GM21528 (cell line): ENCODE measurements around the gene ST6GALNAC3.
"Not testable (repeated sequence)": the region's sequence is repeated elsewhere in the genome, so short reads cannot be mapped to it uniquely, and the experiment has no call there.

Experiments
- ATAC-seq: cut with Tn5 transposase; IDR thresholded peaks from one replicate; pipeline ENCODE4 v1.9.1; 2021; ENCODE audit warnings: mild to moderate bottlenecking, moderate library complexity; ENCODE audit not compliant: unreplicated experiment, low FRiP score

ST6GALNAC3 gene

DNA sequence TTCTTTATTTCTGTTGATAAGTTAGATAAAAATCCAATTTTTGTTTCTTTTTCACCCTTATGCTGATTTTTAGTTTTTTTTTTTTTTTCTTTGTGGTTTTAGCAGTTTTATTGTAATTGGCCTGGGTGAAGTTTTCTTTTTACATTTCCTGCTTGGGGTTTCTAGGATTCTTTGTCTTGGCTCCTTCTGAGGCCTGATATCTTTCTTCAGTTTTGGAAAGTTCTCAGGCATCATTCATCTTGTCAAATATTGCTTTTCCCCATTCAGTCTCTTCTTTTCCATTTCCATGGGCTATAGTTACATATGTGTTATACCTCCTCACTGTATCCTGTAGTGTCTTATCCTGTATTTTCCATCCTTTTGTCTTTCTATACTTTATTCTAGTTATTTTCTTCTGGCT is 28.5 kb downstream of the ST6GALNAC3 start:
- no peak for ATAC-seq

DNA sequence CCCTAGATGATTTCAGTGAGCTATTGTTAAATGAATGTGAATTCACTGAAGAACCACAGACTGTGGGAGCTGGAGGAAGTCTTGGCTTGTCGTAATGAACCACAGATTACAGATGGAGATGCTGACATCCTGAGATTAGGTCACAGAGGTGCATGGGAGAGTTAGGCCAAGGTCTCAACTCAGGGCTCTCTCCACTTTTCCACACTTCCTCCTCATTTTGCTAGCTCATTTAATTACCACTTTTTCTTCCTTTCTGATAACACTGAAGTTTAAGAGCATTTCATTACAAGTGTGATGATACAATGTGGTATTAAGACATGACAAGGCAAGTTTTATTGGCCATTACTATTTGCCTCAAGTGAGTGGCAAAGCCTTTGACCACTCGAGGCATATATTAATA is 30.8 kb downstream of the ST6GALNAC3 start:
- no peak for ATAC-seq

DNA sequence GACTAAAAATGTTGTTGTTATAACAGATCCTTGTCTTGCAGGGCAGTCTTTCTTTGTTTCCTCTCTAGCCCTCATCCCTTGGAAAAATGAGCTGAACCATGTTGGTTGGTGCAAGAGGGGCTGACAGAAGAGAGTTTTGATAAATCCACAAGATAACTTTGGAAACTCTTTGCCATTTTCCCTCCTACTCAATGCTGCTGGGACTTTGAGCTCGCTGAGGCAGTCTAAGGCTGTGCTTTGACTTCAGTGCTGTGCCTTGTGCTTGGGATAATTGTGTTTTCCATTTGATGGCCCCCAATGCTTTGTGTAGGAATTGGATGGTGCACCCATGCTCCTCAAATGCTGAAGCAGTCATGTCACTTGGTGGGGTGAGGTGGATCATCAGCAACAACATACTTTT is 31.7 kb downstream of the ST6GALNAC3 start:
- ATAC-seq = no peak

DNA sequence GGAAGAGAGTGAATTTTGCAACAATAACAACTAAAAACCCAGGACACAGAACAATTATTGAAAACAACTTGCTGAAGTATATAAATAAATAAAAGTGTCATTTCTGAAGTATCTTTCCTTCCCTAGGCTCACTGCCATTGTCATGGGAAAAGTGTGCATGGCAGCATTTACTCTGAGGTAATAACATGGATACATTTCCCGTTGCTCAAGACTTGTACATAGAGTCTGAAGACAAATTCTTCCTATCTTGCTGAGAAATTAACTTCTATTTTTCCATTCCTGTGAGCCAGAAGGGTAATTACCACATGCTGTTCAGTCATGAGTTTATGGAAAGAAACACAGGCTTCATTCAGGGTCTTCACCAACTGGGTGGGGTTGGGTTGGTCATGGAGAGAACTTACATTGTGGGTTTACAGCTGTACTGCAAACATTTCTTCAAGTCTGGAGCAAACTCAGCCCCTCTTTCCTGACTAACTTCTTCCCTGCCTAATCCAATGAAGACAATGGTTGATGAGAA is 32.2 kb downstream of the ST6GALNAC3 start:
- ATAC-seq = no peak

DNA sequence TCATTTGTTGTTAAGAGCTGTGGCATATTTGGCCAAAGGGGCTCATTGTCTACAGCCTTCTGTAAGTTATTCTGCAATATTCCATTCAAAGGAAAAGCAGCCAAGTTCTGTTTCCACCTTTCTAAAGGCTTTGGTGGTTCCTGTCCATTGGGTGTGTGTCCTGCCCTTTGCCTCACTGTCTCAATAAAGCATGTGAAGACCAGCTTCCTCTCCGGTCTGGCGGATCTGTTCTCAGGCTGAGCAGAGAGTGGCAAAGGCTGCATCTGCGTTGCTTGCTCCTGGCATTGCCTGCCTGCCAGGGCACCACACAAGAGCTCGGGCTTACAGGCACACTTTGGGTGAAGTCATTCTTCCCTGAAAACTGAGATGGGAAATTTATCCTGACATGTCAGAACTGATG is 34.9 kb downstream of the ST6GALNAC3 start:
- no peak for ATAC-seq

DNA sequence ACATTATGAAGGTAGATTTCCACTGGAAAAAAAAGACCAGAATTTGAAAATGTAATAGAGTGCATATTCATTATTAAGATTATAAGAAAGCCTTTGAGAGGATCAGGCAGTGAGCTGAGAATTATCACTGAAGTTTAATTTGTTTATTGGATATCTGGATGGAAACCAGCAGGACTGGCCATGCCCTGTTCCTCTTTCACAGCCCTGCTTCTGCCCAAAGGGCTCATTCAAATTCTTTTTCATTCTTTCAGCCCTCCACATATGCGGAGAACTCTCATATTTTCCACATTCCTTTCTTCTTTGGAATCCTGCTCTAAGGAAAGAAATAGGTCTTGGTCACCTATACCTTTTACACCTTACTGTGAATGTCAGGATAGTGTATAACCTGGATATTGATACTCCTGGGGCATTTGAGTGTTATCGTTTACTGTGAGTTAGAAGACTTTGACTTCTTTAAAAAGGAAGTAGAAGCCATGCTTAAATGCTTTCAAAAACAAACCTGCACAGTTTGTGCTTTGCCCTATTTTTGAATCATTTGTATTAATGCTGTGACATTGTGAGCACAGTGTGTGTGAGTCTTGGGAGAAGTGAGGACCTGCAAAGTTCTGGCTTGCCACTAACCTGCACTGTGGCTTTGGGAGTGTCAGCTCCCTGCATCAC is 35.5 kb downstream of the ST6GALNAC3 start:
- no peak for ATAC-seq

DNA sequence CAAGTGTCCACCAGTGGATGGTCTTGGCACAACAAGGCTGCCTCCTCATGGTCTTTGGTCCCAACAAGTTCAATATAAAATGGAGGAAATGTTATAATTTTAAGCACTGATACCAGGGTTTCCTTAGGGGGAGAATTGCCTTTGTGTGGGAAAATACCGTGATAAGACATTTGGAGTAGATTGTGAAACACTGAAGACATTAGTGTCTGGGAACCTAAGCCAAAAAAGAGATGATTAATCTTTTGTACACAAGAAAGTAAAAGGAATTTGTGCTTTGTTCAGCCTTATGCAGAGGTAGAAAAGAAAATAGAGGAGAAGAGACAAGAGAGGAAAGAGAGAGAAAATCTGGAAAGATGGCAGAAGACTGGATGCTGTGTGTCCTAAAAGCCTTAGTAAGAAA is 36.1 kb downstream of the ST6GALNAC3 start:
- no peak for ATAC-seq

DNA sequence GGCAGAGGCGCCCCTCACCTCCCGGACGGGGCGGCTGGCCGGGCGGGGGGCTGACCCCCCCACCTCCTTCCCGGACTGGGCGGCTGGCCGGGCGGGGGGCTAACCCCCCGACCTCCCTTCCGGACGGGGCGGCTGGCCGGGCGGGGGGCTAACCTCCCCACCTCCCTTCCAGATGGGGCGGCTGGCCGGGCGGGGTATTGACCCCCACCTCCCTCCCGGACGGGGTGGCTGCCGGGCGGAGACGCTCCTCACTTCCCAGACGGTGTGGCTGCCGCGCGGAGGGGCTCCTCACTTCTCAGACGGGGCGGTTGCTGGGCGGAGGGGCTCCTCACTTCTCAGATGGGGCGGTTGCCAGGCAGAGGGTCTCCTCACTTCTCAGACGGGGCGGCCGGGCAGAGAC is 37.8 kb downstream of the ST6GALNAC3 start:
- not testable (repeated sequence) for ATAC-seq

DNA sequence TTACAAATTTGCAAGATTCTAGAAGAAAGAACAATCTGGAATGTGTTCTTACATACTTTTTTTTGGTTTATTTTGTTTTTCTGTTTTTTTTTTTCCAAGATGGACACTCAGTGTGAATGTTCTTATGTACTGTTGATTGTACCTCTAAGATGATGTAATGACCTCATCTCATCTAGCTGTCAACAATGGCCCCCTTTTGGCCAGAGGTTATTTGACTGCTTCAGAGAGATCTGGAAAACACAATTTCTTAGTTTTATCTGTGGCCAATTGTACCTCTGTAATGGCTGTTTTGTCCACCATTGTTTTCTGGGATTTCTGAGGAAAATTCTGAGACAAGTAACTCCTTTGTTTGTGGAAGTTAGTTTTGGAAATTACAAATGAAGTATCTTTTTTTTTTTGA is 38.9 kb downstream of the ST6GALNAC3 start:
- no peak for ATAC-seq

DNA sequence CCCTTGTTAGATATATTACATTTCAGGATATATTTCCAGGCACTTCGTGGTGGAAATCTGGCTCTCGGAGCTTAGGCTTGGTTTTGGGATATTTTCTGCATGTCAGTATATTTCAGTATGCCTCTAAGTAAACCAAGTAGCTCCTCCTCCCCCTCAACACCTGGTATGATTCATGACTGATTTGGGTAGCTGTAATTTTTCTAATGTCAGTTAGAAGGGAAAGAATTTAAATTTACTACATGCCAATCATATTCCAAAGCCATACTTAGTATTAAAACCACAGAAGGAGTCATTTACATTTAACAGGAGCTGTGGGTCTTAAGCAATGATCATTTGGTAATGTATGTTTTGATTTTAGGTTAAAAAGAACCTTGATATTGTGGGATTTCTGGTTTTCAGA is 40.6 kb downstream of the ST6GALNAC3 start:
- ATAC-seq = no peak

DNA sequence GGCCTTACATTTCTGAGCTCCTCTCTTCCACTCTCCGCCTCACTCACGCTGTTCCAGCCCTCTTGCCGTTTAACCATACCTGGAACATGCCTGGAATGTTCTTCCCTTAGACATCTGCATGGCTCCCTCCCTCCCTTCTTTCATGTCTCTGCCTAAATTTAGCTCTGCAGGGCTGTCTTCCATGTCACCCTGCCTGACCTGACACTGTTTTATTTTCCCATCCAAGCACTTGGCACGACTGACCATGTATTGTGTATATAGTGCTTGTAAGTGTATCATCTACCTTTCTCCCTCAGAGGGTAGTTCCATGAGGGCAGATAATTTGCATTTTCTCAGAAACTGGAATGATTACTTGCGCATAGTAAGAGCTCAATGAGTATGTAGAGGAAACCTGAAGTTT is 47.3 kb downstream of the ST6GALNAC3 start:
- no peak for ATAC-seq

DNA sequence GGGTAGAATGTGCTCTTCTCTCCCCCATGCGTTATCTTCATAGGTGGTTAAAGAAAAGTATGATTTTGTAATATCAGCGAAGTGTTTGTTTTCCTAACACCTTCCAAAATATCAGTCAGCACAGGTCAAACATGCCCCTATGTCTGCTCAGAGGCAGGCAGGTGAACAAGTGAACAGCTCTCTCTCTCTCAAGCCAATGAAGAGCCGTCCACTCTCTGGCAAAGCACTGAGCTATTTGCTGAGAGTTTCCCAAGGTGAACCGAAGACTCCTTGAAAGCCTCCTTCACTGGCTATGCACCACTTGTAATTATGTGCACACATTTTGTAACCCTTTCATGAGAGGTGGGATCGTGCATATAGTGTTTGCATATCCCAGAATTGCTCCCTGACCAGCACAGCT is 47.7 kb downstream of the ST6GALNAC3 start:
- ATAC-seq = no peak

DNA sequence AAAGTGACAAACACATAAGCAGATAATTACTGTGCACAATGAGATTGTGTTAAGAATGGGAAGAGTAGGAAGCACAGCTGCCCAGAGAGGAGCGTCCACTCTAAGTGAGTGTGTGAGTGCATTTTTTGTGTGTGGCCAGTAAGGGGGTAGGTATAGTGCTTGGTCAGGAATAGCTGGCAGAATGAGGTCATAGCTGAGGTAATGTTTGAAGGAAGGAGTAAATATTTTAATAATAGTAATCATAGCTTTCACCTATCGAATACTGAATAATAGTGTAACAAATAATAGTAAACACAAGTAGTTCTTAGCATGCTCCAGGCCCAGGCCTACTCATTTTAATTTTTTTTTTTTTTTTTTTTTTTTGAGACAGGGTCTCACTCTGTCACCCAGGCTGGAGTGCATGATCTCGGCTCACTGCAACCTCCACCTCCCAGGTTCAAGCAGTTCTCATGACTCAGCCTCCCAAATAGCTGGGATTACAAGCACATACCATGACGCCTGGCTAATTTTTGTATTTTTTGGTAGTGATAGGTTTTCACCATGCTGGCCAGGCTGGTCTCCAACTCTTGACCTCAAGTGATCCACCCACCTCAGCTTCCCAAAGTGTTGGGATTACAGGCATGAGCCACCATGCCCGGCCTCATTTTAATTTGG is 49.0 kb downstream of the ST6GALNAC3 start:
- not testable (repeated sequence) for ATAC-seq

DNA sequence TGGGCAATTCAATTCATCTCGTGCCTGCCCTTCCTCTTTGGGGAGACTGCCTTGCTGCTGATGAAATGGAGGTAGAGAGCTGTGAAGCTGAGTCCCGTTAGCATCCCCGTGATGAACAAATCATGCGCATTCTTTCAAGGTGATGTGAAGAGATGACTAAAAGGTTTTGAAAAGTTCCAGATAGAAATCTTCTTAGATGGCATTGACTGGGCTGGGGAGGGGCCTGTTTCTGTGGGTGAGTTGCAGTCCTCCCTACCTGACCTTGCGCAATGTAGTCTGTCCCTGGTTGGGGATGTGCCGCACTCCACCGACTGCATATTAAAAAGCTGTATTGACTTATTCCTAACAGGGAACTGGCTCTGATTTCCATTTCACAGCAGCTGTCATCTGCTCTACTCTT is 49.6 kb downstream of the ST6GALNAC3 start:
- no peak for ATAC-seq

DNA sequence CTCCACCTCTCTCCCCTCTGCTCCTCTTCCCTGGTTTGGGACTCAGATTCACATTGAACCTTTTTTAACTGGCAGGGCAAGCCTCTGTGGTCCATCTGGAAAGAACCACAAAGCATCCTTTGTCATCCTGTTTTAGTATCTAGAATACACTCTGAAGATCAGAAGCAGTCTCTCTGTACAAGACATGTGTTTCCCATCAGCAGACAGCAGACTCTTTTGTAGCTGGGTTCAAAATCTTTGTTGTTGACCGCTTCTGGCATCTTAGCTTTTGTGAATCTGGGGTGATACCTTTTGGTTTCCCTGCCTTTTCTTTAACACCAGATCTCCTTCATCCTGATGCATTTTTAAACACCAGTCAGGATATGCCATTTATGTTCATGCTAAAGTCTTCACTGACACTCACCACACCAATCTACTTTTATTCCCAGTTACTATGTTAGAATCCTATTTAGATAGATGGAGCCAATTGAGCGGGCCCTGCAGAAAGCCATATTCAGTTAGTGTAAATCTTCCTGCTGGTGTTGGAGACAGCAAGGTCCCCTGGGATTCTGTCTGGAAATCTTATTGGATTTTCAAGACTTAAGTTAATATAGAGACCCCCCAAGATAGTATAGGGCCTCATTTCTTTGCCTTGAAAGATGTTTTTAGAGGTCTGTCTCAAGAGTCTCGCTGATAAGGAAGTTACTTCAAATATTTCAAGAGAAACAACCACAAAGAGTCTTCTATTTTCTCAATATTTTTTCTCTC is 51.1 kb downstream of the ST6GALNAC3 start:
- ATAC-seq = no peak

DNA sequence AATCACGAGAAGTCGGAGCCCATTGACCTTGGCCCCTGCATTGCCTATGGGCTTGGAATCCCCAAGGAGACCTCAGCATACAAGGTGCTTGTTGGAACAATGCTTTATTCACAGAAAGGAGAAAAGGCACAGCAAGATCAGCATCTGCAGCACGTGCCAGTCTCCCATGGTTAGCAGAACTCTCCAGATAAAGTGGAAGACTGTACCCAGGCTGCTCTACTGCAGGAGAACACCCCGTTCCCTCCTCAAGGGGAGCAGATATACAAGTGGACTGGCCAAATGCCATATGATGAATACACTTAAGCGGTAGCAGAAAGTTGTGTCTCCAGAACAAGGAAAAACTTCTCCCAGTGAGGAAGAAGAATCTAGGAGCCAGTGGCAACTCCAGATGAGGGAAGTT is 53.5 kb downstream of the ST6GALNAC3 start:
- no peak for ATAC-seq

DNA sequence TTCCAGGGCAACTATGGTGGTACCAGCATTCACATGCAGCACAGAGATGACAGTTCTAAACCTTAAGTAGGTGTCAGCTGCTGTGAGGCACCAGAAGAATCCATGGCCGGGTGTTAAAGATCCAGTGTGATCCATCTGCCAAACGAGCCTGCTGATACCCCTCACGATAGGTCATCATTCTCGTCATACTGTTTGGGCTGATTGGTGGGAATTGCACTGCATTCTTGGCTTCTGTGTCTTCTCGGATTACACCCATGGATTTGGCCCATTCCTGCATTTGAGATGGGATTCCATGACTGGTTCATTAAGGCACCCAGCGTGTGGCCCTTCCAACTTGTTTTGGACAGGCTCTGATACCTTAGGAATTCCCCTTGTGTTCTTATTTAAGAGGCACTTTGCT is 55.2 kb downstream of the ST6GALNAC3 start:
- no peak for ATAC-seq

DNA sequence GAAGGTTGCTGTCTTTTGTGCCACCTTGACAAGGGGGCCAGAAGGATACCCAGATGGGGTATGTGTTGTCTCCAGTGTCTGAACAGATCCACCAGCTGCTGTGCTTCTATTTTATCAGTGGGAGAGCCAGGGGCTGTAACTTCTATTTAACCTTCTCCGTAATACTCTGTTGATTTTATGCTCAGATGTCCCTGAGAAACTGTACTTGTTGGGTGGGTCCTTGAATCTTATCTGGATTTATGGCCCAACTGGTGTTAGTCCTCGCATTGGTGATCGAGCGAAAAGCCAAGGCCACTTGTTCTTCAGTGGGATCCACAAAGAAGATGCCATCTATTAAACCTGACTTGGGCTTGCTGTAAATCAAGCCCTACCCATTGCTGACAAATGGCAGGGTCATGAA is 56.4 kb downstream of the ST6GALNAC3 start:
- no peak for ATAC-seq

DNA sequence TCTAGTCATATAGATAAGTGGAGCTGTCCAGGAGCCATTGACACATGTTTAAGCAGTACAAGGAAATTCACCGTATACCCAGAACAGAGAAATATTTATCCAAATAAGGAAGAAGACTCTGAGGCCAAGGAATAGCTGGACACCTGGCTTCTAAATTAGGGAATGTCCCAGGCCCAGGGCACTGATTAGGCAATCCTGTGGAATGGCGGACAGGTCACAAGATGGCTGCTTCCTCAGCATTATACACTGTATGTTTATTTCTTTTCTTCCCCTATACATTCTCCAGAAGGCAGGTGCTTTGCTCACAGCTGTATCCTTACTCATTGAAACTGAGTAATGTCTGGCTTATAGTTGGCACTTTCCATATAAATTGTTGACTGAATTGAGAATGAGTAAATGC is 59.4 kb downstream of the ST6GALNAC3 start:
- ATAC-seq = no peak

DNA sequence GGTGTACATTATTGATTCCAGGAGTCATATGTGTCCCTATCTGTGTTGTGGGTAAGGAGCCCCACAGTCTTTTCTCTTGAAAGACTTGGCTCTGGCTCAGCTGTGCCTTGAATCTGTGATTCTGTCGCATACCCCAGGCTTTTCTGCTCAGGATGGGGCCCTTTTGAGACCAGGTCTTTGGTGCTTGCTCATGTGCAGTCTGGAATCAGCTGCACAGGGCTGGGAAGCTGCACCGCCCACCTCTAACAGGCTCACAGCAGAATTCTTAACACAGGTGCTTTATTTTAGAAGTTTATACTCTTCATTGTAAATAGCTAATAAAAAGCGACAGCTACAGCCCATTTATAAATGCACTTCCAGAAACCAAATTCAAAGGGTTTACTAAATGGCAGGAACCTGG is 61.3 kb downstream of the ST6GALNAC3 start:
- ATAC-seq = no peak

DNA sequence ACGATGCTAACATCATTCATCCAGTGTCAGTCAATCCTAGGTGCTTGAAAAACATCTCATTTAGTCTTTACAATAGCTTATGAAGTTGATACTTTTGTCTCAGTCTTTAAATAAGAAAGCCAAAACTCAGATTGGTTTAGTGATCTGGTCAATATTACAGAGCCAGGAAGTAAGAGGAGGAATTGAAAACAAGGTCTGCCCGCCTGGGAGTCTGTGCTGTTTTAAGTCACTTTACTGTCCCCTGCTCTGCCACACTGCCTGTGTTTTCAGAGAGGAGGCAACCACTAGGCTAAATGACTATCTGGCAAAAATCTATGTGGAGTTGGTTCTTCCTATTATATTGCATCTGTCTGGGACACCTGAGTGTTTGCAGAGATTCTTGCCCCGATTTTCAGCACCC is 62.3 kb downstream of the ST6GALNAC3 start:
- ATAC-seq = no peak

DNA sequence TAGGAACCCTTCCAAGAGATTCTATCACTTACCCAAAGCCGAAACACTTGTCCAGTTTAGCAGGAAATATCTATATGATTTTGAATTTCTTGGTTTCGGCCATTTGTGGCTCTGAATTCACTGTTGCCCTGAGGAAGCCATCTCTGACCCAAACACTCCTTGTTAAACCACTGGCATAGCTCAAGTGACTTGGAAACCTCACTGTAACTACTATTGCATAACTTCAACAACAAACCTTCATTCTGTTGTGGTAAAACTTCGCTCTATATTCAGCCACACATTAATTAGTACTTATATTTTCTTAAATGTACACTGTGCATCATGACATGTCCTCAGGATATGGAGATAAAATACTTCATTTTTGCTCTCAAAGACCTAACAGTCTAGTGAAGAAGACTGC is 63.2 kb downstream of the ST6GALNAC3 start:
- ATAC-seq = no peak
